ENCODE data around the gene KATNAL1. TPM values are rescaled to one million over a fixed set of nuclear protein-coding genes. Genes with fewer than 3 reads are reported as not detected.

The KATNAL1 gene
- total RNA-seq, 1 experiment from 2014 or later, result 14.2 TPM

DNA sequence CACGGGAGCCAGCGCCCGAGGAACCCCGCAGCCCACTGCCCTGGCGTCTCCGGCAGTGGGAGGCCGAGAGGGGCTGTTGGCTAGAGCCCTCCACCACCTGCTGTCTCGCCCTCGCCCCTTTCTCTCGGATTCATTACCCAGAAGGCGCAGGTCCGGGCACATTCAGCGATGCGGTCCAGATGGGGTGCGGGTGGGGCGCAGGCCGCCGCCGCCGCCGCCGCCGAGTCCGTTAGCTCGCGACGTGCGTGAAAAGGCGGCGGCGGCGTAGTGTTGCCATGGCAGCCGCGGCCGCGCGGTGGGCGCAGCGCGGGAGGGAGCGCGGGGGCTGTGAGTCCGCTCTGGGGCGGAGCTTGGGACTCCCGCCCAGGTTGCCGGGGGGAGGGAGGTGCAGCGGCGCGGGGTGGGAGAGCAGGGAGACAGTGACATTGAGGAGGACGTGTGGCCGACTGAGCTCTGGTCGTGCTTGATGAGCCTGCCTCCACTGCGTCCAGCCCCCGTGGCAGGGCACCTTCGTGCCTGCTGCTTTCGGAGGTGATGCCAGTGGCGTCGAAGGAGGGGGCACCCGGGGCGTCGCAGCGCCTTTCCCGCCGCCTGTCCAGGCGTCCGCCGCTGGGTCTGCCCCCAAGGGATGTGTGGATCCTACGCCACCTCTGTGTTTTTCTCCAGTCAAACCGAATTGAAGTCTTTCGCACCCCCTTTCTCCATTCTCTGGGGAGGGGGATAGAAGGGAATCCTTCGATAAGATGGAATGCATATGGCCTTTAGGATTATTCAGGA is at the start of gene KATNAL1 (continued):
- TF ChIP-seq, protein P1, sequence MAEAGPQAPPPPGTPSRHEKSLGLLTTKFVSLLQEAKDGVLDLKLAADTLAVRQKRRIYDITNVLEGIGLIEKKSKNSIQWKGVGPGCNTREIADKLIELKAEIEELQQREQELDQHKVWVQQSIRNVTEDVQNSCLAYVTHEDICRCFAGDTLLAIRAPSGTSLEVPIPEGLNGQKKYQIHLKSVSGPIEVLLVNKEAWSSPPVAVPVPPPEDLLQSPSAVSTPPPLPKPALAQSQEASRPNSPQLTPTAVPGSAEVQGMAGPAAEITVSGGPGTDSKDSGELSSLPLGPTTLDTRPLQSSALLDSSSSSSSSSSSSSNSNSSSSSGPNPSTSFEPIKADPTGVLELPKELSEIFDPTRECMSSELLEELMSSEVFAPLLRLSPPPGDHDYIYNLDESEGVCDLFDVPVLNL (CRISPR knock-in tag; IDR thresholded peaks at IDR 0.05; ENCODE audit: borderline replicate concordance, low read depth), result peak; percentile 9; the same call in 1 of the 2 replicates
- TF ChIP-seq ATF1 (CRISPR knock-in tag; IDR thresholded peaks at IDR 0.05) (peak; percentile 34; the same call in 1 of the 2 replicates), SOX15 (CRISPR knock-in tag; IDR thresholded peaks at IDR 0.05) (no peak), CREM (CRISPR knock-in tag; IDR thresholded peaks at IDR 0.05) (peak; percentile 65; the same call in 1 of the 2 replicates), TEAD4 (CRISPR knock-in tag; IDR thresholded peaks at IDR 0.05) (no peak), RELA (CRISPR knock-in tag; IDR thresholded peaks at IDR 0.05; ENCODE audit: borderline replicate concordance) (no peak), GTF2I (CRISPR knock-in tag; conservative IDR thresholded peaks at IDR 0.05) (no peak), CBFB (CRISPR knock-in tag; IDR thresholded peaks at IDR 0.05; ENCODE audit: low read depth) (no peak), MXD4 (CRISPR knock-in tag; IDR thresholded peaks at IDR 0.05; ENCODE audit: borderline replicate concordance) (no peak), NFYB (CRISPR knock-in tag; conservative IDR thresholded peaks at IDR 0.05; ENCODE audit: low read depth) (no peak), GRHL2 (CRISPR knock-in tag; IDR thresholded peaks at IDR 0.05; ENCODE audit: insufficient replicate concordance, severe bottlenecking) (no peak), RORB (CRISPR knock-in tag; IDR thresholded peaks at IDR 0.05) (no peak)
- TF ChIP-seq, protein P2, sequence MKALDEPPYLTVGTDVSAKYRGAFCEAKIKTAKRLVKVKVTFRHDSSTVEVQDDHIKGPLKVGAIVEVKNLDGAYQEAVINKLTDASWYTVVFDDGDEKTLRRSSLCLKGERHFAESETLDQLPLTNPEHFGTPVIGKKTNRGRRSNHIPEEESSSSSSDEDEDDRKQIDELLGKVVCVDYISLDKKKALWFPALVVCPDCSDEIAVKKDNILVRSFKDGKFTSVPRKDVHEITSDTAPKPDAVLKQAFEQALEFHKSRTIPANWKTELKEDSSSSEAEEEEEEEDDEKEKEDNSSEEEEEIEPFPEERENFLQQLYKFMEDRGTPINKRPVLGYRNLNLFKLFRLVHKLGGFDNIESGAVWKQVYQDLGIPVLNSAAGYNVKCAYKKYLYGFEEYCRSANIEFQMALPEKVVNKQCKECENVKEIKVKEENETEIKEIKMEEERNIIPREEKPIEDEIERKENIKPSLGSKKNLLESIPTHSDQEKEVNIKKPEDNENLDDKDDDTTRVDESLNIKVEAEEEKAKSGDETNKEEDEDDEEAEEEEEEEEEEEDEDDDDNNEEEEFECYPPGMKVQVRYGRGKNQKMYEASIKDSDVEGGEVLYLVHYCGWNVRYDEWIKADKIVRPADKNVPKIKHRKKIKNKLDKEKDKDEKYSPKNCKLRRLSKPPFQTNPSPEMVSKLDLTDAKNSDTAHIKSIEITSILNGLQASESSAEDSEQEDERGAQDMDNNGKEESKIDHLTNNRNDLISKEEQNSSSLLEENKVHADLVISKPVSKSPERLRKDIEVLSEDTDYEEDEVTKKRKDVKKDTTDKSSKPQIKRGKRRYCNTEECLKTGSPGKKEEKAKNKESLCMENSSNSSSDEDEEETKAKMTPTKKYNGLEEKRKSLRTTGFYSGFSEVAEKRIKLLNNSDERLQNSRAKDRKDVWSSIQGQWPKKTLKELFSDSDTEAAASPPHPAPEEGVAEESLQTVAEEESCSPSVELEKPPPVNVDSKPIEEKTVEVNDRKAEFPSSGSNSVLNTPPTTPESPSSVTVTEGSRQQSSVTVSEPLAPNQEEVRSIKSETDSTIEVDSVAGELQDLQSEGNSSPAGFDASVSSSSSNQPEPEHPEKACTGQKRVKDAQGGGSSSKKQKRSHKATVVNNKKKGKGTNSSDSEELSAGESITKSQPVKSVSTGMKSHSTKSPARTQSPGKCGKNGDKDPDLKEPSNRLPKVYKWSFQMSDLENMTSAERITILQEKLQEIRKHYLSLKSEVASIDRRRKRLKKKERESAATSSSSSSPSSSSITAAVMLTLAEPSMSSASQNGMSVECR (CRISPR knock-in tag; IDR thresholded peaks at IDR 0.05; ENCODE audit: borderline replicate concordance), result peak; percentile 79; the same call in 1 of the 2 replicates
- TF ChIP-seq, protein P3, sequence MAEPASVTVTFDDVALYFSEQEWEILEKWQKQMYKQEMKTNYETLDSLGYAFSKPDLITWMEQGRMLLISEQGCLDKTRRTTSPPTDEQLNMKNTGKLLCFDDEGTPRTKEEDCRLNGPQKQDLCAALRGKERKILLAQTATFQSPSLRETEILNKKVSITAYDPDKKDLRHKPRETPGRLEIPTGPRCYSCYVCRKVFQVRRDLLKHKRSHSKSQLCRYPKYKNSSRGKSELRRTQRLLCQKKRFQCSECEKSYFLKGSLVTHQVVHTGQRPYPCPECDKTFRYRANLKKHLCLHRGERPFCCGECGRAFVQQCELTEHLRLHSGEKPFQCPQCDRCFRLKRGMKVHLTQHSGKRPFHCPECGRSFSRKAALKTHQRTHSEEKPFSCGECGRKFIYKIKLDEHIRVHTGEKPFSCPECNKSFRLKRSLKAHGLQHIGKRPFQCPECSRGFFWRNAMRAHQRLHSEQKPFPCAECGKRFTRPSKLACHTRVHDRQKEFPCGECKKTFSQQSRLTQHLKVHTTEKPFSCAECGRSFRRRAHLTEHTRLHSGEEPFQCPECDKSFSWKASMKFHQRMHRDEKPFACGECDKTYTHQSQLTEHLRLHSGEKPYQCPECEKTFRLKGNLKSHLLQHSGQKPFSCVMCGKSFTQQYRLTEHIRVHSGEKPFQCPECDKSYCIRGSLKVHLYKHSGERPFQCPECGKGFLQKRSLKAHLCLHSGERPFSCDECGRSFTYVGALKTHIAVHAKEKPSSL (CRISPR knock-in tag; conservative IDR thresholded peaks at IDR 0.05), result no peak
- TF ChIP-seq, protein P4, sequence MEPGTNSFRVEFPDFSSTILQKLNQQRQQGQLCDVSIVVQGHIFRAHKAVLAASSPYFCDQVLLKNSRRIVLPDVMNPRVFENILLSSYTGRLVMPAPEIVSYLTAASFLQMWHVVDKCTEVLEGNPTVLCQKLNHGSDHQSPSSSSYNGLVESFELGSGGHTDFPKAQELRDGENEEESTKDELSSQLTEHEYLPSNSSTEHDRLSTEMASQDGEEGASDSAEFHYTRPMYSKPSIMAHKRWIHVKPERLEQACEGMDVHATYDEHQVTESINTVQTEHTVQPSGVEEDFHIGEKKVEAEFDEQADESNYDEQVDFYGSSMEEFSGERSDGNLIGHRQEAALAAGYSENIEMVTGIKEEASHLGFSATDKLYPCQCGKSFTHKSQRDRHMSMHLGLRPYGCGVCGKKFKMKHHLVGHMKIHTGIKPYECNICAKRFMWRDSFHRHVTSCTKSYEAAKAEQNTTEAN (CRISPR knock-in tag; IDR thresholded peaks at IDR 0.05), result no peak
- TF ChIP-seq, protein P5, sequence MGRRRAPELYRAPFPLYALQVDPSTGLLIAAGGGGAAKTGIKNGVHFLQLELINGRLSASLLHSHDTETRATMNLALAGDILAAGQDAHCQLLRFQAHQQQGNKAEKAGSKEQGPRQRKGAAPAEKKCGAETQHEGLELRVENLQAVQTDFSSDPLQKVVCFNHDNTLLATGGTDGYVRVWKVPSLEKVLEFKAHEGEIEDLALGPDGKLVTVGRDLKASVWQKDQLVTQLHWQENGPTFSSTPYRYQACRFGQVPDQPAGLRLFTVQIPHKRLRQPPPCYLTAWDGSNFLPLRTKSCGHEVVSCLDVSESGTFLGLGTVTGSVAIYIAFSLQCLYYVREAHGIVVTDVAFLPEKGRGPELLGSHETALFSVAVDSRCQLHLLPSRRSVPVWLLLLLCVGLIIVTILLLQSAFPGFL (CRISPR knock-in tag; IDR thresholded peaks at IDR 0.05; ENCODE audit: borderline replicate concordance), result no peak
- TF ChIP-seq, protein P6, sequence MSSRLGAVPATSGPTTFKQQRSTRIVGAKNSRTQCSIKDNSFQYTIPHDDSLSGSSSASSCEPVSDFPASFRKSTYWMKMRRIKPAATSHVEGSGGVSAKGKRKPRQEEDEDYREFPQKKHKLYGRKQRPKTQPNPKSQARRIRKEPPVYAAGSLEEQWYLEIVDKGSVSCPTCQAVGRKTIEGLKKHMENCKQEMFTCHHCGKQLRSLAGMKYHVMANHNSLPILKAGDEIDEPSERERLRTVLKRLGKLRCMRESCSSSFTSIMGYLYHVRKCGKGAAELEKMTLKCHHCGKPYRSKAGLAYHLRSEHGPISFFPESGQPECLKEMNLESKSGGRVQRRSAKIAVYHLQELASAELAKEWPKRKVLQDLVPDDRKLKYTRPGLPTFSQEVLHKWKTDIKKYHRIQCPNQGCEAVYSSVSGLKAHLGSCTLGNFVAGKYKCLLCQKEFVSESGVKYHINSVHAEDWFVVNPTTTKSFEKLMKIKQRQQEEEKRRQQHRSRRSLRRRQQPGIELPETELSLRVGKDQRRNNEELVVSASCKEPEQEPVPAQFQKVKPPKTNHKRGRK (CRISPR knock-in tag; IDR thresholded peaks at IDR 0.05; ENCODE audit: borderline replicate concordance), result no peak
- TF ChIP-seq, protein P7, sequence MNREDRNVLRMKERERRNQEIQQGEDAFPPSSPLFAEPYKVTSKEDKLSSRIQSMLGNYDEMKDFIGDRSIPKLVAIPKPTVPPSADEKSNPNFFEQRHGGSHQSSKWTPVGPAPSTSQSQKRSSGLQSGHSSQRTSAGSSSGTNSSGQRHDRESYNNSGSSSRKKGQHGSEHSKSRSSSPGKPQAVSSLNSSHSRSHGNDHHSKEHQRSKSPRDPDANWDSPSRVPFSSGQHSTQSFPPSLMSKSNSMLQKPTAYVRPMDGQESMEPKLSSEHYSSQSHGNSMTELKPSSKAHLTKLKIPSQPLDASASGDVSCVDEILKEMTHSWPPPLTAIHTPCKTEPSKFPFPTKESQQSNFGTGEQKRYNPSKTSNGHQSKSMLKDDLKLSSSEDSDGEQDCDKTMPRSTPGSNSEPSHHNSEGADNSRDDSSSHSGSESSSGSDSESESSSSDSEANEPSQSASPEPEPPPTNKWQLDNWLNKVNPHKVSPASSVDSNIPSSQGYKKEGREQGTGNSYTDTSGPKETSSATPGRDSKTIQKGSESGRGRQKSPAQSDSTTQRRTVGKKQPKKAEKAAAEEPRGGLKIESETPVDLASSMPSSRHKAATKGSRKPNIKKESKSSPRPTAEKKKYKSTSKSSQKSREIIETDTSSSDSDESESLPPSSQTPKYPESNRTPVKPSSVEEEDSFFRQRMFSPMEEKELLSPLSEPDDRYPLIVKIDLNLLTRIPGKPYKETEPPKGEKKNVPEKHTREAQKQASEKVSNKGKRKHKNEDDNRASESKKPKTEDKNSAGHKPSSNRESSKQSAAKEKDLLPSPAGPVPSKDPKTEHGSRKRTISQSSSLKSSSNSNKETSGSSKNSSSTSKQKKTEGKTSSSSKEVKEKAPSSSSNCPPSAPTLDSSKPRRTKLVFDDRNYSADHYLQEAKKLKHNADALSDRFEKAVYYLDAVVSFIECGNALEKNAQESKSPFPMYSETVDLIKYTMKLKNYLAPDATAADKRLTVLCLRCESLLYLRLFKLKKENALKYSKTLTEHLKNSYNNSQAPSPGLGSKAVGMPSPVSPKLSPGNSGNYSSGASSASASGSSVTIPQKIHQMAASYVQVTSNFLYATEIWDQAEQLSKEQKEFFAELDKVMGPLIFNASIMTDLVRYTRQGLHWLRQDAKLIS (CRISPR knock-in tag; IDR thresholded peaks at IDR 0.05; ENCODE audit: borderline replicate concordance), result no peak
- TF ChIP-seq, protein P8, sequence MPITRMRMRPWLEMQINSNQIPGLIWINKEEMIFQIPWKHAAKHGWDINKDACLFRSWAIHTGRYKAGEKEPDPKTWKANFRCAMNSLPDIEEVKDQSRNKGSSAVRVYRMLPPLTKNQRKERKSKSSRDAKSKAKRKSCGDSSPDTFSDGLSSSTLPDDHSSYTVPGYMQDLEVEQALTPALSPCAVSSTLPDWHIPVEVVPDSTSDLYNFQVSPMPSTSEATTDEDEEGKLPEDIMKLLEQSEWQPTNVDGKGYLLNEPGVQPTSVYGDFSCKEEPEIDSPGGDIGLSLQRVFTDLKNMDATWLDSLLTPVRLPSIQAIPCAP (CRISPR knock-in tag; IDR thresholded peaks at IDR 0.05), result 0 out of 2 replicates have a peak, but pooled peaks have one; percentile 23

Data from WTC11 (cell line).